OCI-LY1 (cell line): Measurements from ENCODE around the gene CIDEC.

ENCODE experiments used
- CTCF ChIP-seq: fragments of 200-600 bp; sonication (generic), shearing (Covaris generic); IDR thresholded peaks from 2 replicates; pipeline ENCODE4 v1.5.1; 2017; ENCODE audit warnings: mild to moderate bottlenecking, antibody characterized with exemption, low read length, moderate library complexity, mixed read lengths
- EZH2 ChIP-seq: fragments of 200-600 bp; sonication (generic), shearing (Covaris generic); IDR thresholded peaks from 2 replicates; pipeline ENCODE4 v1.8.0; 2017; ENCODE audit warnings: borderline replicate concordance, mixed run types, mild to moderate bottlenecking, antibody characterized with exemption, low read length, moderate library complexity, mixed read lengths

GRCh38 chr3:9837701-9838582 lies 42.1 kb downstream of the CIDEC start:
- TF ChIP-seq CTCF (no peak), EZH2 (no peak)
